SJCRH30 (cell line): ENCODE results near the gene NDST4. TPM values are rescaled to one million over a fixed set of nuclear protein-coding genes. Genes with fewer than 3 reads are reported as not detected.
"Not testable (repeated sequence)": the region's sequence is repeated elsewhere in the genome, so short reads cannot be mapped to it uniquely, and the experiment has no call there.

ENCODE experiments used
- DNase-seq, 2 experiments: peaks; one replicate each; pipeline ENCODE4 v3.0.0-alpha.2; 2015 to 2020
- H3K27ac ChIP-seq: fragments of 250-450 bp; sonication (Bioruptor Pico); 2 replicates; pipeline ENCODE4 v1.5.1; 2020; ENCODE audit warnings: mild to moderate bottlenecking, moderate library complexity
- H3K27me3 ChIP-seq: fragments of 250-450 bp; sonication (Bioruptor Pico); 2 replicates; pipeline ENCODE4 v1.5.1; 2020; ENCODE audit warnings: mild to moderate bottlenecking, moderate library complexity
- H3K36me3 ChIP-seq: fragments of 250-450 bp; sonication (Bioruptor Pico); 2 replicates; pipeline ENCODE4 v1.5.1; 2020; ENCODE audit warnings: mild to moderate bottlenecking, moderate library complexity
- H3K4me1 ChIP-seq: fragments of 250-450 bp; sonication (Bioruptor Pico); 2 replicates; pipeline ENCODE4 v1.5.1; 2020; ENCODE audit warnings: mild to moderate bottlenecking, moderate library complexity
- H3K4me3 ChIP-seq: fragments of 250-450 bp; sonication (Bioruptor Pico); 2 replicates; pipeline ENCODE4 v1.5.1; 2020; ENCODE audit warnings: mild to moderate bottlenecking, moderate library complexity
- H3K9me3 ChIP-seq: fragments of 250-450 bp; sonication (Bioruptor Pico); replicated peaks from 2 replicates; pipeline ENCODE4 v1.5.1; 2020; ENCODE audit warnings: mild to moderate bottlenecking, moderate library complexity
- total RNA-seq: library from RNA; depleted of rRNA; stranded (reverse); fragments of >200 nt; shearing (Covaris generic); gene quantifications from 2 replicates; pipeline ENCODE4 v1.2.3, GENCODE V29; 2014

The NDST4 gene
- total RNA-seq, 1 experiment from 2014 or later, result 19.1 TPM

- H3K27ac ChIP-seq, result no peak overlapping the region
- H3K4me1 ChIP-seq, result no peaks in the 10 kb centered on the region
- DNase-seq, result no peak
- no peak overlapping the region for H3K4me3 ChIP-seq
- H3K36me3 ChIP-seq, result no peaks in the 10 kb centered on the region
- H3K27me3 ChIP-seq, result no peaks in the 10 kb centered on the region
- no peaks in the 10 kb centered on the region for H3K9me3 ChIP-seq
These were observed 127.3 kb downstream of the NDST4 start for GRCh38 chr4:114986133-114986532.

DNA sequence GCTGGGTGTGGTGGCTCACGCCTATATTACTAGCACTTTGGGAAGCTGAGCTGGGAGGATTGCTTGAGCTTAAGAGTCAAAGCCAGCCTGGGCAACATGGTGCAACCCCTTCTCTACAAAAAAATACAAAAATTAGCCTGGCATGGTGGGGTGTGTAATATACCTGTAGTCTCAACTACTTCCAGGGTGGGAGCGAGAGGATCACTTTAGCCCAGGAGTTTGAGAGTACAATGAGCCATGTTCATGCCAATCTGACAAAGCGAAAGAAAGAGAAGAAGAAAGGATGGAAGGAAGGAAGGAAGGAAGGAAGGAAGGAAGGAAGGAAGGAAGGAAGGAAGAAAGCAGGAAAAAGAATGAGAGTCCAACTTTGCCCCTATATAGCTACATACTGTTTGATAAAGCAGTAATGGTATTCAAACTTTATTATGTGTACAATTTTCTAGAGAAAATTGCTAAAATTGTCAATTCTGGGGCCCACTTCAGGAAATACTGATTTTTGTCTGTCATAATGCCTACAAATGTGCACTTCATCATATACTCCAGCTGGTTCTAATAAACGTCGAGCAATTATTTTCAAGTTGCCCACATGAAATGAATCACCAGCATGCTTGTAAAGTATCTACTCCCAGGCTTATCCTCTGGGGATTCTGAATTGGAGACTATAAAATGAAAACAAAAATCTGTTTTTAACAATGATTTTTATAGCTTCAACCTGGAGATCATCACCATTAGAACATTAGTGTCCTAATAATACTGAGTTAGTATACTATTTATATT lies 132.3 kb downstream of the NDST4 start:
- Histone ChIP-seq H3K4me3 (no peak overlapping the region), H3K9me3 (no peaks in the 10 kb centered on the region), H3K27me3 (no peaks in the 10 kb centered on the region), H3K4me1 (peaks cover 10% of the 10 kb centered on the region), H3K27ac (no peak overlapping the region), H3K36me3 (no peaks in the 10 kb centered on the region)
- DNase-seq, result no peak

- DNase-seq, H3K9me3 ChIP-seq, H3K27ac ChIP-seq, H3K36me3 ChIP-seq, H3K4me1 ChIP-seq, H3K27me3 ChIP-seq, H3K4me3 ChIP-seq: not testable (repeated sequence)
These were observed 133.0 kb downstream of the NDST4 start for GRCh38 chr4:114980399-114980798.

DNA sequence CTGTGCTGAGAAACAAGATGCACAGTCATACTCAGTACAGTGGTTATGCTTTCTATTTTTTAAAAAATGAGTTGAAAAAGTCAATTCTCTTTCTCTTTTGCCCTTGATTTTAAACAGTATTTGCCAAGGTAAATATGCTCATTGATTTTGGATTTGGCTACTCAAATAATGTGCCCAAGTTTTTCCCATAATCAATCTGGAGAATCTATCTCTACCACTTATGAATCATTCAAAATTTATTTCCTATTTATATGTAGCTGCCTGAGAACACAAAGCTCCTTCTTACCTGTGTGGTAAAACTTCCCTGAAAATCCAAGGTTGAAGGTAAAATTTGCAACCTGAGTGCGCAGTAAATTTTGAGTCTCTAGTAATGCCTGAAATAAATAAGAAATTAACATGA lies 136.5 kb downstream of the NDST4 start:
- H3K27ac ChIP-seq, result no peak overlapping the region
- no peaks in the 10 kb centered on the region for H3K9me3 ChIP-seq
- peaks cover 10% of the 10 kb centered on the region for H3K4me1 ChIP-seq
- no peak for DNase-seq
- H3K36me3 ChIP-seq, result no peaks in the 10 kb centered on the region
- H3K4me3 ChIP-seq, result no peak overlapping the region
- H3K27me3 ChIP-seq, result no peaks in the 10 kb centered on the region

DNA sequence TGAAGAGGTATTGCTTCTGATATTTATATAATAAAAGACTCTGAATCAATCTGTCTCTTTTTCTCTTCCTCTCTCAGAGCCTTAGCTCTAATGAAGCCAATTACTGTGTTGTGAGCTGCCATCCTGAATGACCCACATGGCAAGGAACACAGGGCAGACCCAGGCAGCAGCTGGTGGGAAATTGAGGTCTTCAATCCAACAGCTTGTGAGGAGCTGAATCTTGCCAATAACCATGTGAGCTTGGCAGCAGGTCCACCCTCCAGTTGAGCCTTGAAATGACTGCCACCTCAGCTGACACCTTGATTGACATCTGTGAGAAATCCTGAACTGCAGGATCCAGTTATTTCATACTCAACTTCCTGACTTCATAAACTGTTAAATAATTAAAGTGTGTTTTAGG lies 149.4 kb downstream of the NDST4 start:
- H3K27ac ChIP-seq, result no peak overlapping the region
- no peaks in the 10 kb centered on the region for H3K9me3 ChIP-seq
- no peak overlapping the region for H3K4me3 ChIP-seq
- no peaks in the 10 kb centered on the region for H3K4me1 ChIP-seq
- DNase-seq, result no peak
- no peaks in the 10 kb centered on the region for H3K36me3 ChIP-seq
- no peaks in the 10 kb centered on the region for H3K27me3 ChIP-seq

DNA sequence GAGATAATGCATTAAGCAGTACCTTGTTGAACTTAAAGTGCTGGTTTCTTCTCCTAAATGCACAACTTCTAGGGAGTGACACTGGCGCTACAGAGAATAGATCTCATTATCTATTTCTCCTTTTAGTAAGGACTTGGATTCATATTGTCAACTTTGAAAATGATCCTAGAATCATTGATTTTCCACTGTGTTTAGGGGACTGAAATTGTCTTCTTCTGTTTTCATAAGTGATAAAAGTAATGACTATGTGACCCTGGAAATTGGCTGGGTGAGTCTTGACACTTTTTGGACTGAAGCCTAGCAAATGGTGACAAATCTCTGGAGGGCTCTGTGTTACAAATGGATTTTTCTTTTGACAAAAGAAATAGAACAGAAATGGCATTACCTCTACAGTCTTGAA lies 167.8 kb downstream of the NDST4 start:
- no peaks in the 10 kb centered on the region for H3K36me3 ChIP-seq
- DNase-seq, result no peak
- H3K27ac ChIP-seq, result no peak overlapping the region
- no peaks in the 10 kb centered on the region for H3K9me3 ChIP-seq
- no peak overlapping the region for H3K4me3 ChIP-seq
- no peaks in the 10 kb centered on the region for H3K27me3 ChIP-seq
- no peaks in the 10 kb centered on the region for H3K4me1 ChIP-seq

- Histone ChIP-seq H3K4me3 (no peak overlapping the region), H3K27me3 (no peaks in the 10 kb centered on the region), H3K27ac (no peak overlapping the region), H3K4me1 (no peaks in the 10 kb centered on the region), H3K9me3 (no peaks in the 10 kb centered on the region), H3K36me3 (no peaks in the 10 kb centered on the region)
- DNase-seq, result no peak
These were observed 171.9 kb downstream of the NDST4 start for GRCh38 chr4:114941503-114941902.

- no peaks in the 10 kb centered on the region for H3K27me3 ChIP-seq
- DNase-seq, result no peak
- no peaks in the 10 kb centered on the region for H3K36me3 ChIP-seq
- no peaks in the 10 kb centered on the region for H3K9me3 ChIP-seq
- H3K27ac ChIP-seq, result no peak overlapping the region
- H3K4me1 ChIP-seq, result peaks cover 13% of the 10 kb centered on the region
- no peak overlapping the region for H3K4me3 ChIP-seq
These were observed 185.5 kb downstream of the NDST4 start for GRCh38 chr4:114927881-114928280.

DNA sequence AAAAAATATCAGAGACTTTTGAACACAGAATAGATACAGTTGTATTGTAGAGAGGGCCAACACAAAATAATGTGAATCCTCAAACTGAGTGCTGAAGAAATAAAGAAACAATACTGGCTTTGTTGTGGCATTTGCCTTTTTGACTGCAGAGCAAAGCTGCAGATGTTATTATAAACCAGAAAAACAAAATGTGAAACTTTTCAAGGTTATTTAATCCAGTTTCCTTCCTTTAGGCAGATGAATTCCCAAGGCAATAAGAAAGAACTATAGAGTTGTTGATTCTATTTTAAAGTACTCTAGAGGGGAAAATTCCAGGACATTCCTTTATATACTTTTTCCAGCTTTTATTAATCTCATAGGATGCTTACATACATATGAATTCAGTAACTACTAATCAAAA lies 186.8 kb downstream of the NDST4 start:
- Histone ChIP-seq H3K36me3 (no peaks in the 10 kb centered on the region), H3K27ac (no peak overlapping the region), H3K4me1 (peaks cover 13% of the 10 kb centered on the region), H3K27me3 (no peaks in the 10 kb centered on the region), H3K4me3 (no peak overlapping the region), H3K9me3 (no peaks in the 10 kb centered on the region)
- peak in 1 of 2 experiments; percentile 50 for DNase-seq

- no peak overlapping the region for H3K4me3 ChIP-seq
- no peaks in the 10 kb centered on the region for H3K36me3 ChIP-seq
These were observed 189.1 kb downstream of the NDST4 start for GRCh38 chr4:114924311-114924710.

GRCh38 chr4:114922592-114922933 lies 190.9 kb downstream of the NDST4 start:
- Histone ChIP-seq H3K27ac (no peak overlapping the region), H3K36me3 (no peaks in the 10 kb centered on the region), H3K4me1 (peaks cover 13% of the 10 kb centered on the region), H3K9me3 (no peaks in the 10 kb centered on the region), H3K27me3 (no peaks in the 10 kb centered on the region), H3K4me3 (no peak overlapping the region)
- no peak for DNase-seq

More at GRCh38 chr4:114924311-114924710, 189.1 kb downstream of the NDST4 start:
- no peak for DNase-seq
- H3K9me3 ChIP-seq, result no peaks in the 10 kb centered on the region
- no peaks in the 10 kb centered on the region for H3K27me3 ChIP-seq
- H3K4me1 ChIP-seq, result peaks cover 13% of the 10 kb centered on the region
- H3K27ac ChIP-seq, result no peak overlapping the region

DNA sequence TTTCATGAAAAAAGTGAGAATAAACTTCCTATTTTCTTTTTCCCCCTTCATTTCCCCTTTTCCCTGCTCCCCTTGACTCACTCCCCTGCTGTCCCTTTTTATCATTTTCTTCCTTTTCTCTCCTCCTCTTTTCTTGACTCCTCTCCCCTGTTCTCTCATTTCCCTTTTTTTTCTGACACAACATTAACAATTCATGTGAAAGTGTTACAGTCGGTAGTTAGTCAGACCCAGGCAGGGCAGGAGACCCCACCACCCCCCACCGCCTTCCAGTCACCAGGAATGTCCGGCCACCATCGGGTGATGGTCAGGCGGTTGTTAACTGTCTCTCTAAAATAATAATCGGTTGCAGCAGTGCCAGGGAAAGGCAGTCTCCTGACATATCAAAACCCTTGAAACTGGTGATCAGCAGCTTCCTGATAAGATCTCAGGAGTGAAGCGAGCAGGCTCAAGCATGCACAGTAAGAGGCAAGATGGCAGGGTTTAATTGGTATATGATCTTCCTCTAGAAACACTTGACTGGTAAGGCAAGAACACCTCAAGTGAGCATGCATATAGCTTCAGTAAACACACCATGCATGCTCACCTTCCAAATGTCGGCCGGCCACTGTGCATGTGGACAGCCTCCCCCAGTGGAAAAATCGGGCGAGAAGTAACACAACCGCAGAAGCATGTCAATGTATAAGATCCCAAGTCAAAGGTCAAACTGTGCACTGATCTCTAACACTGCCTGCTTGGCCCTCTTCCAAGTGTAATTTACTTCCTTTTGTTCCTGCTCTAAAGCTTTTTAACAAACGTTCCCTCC lies 191.4 kb downstream of the NDST4 start:
- H3K27ac ChIP-seq, result no peak overlapping the region
- no peak overlapping the region for H3K4me3 ChIP-seq
- peaks cover 12% of the 10 kb centered on the region for H3K4me1 ChIP-seq
- no peaks in the 10 kb centered on the region for H3K9me3 ChIP-seq
- DNase-seq, result no peak
- H3K36me3 ChIP-seq, result no peaks in the 10 kb centered on the region
- H3K27me3 ChIP-seq, result no peaks in the 10 kb centered on the region

GRCh38 chr4:114921191-114921590 lies 192.2 kb downstream of the NDST4 start:
- H3K9me3 ChIP-seq, result no peaks in the 10 kb centered on the region
- no peak overlapping the region for H3K4me3 ChIP-seq
- peaks cover 4% of the 10 kb centered on the region for H3K4me1 ChIP-seq
- H3K27me3 ChIP-seq, result no peaks in the 10 kb centered on the region
- DNase-seq, result no peak
- no peaks in the 10 kb centered on the region for H3K36me3 ChIP-seq
- no peak overlapping the region for H3K27ac ChIP-seq

DNA sequence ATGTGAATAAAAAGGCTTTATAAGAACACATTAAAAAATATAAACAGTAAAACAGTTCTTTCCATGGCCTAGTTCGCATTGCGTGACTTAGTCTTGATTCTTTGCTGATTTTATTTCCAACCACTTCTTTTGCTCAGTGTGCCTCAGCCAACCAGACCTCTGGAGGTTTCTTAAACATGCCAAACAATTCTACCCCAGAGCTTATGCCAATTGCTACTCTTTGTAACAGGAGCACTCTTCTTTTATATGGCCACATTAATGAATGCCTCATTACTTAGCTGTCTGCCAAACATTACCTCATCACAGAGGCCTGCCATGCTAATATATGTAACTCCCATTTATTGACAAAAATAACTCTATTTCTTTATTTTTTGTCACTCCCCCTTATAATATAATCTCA lies 202.3 kb downstream of the NDST4 start:
- Histone ChIP-seq H3K4me1 (peaks cover 25% of the 10 kb centered on the region), H3K36me3 (no peaks in the 10 kb centered on the region), H3K9me3 (no peaks in the 10 kb centered on the region), H3K27ac (no peak overlapping the region), H3K27me3 (no peaks in the 10 kb centered on the region), H3K4me3 (no peak overlapping the region)
- DNase-seq, result no peak

DNA sequence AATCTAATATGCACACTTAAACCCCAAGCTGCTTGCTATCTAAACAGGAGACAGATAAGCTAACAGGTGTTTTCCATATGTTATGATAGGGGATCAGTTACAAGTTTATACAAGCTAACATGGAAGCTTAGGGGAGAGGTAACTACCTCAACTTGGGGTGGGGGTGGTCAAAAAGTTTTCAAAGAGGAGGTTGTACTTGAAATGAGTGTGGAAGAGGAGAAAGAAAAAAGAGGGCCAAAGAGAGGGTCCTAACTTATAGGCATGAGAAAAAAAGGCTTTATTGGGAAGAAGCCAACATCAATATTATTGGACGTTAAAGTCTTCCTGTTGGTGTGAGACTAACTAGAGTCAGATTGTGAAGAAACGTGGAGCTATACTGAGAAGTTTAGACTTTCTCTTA lies 205.9 kb downstream of the NDST4 start:
- peak; percentile 49 to 88 for DNase-seq
- Histone ChIP-seq H3K4me1 (peaks cover 40% of the 10 kb centered on the region), H3K36me3 (no peaks in the 10 kb centered on the region), H3K4me3 (no peak overlapping the region), H3K9me3 (no peaks in the 10 kb centered on the region), H3K27ac (peak overlapping the region; percentile 14; the same call in 1 of the 2 replicates), H3K27me3 (no peaks in the 10 kb centered on the region)
